ENCODE measurements around the gene ETV6.

Gene ETV6

DNA sequence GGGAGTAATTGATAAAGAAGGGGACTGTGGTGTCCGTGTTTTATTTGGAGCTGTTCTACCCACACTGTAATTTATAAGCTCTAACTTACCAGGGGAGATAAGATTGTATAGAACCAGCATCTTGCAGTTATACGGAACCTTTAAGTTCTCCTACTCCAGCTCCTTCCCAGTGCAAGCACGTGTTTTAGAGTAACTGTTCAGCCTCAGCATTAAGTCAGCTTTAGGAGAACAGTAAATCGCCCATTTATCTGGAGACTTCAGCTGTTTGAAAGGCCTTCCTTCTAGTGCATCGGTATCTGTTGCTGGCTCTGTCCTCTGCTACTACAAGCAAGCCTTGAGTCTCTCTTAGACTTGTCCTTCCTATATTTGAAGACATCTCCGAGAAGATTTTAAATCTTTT, 95.6 kb downstream of the ETV6 start:
- no peaks in the 10 kb centered on the region for H3K9me3 Mint-ChIP-seq
- H3K4me1 Mint-ChIP-seq (ENCODE audit: low read depth) = peaks cover 17% of the 10 kb centered on the region
- peaks cover 3% of the 10 kb centered on the region for H3K36me3 Mint-ChIP-seq (ENCODE audit: low read depth)
- no peak overlapping the region for H3K27ac Mint-ChIP-seq
- DNase-seq (ENCODE audit: low spot score) = no peak
- H3K4me3 Mint-ChIP-seq = no peak overlapping the region
- no peaks in the 10 kb centered on the region for H3K27me3 Mint-ChIP-seq (ENCODE audit: low read depth)

DNA sequence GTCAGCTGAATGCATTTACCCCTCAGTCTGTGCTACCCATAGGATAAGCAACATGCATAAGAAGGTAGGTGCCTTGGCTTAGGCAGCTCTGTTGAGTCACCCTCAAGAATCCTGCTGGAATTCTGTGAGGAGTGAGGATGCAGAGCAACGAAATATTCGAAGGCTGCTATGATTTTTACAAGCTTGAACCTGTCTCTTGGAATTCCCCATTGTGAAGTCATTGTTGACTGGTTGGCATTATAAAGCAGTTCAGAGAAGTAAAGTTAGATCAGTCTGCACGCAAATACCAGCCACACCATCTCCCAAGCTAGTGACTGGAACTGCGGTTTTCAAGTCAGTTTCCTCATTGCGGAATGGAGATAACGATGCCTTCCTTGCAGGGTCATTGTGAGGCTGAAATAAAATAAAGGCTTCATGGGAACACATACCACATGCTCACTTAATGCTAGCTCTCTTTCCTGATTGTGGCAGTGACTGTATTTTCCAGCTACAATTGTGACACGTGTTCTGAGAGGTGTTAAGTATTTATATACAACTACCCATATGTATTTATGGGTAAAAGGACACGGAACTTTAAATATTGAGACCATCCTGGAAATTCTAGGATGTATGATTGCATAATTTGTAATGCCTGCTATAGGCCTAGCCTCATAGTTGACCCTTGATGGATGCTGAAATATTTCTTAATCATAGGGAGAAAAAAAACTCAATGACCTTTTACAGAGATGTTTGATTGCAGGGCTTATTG, 96.7 kb downstream of the ETV6 start:
- H3K27ac Mint-ChIP-seq = no peak overlapping the region
- DNase-seq (ENCODE audit: low spot score) = no peak
- H3K4me1 Mint-ChIP-seq (ENCODE audit: low read depth) = peaks cover 17% of the 10 kb centered on the region
- H3K9me3 Mint-ChIP-seq = no peaks in the 10 kb centered on the region
- peaks cover 3% of the 10 kb centered on the region for H3K36me3 Mint-ChIP-seq (ENCODE audit: low read depth)
- no peak overlapping the region for H3K4me3 Mint-ChIP-seq
- H3K27me3 Mint-ChIP-seq (ENCODE audit: low read depth) = no peaks in the 10 kb centered on the region

DNA sequence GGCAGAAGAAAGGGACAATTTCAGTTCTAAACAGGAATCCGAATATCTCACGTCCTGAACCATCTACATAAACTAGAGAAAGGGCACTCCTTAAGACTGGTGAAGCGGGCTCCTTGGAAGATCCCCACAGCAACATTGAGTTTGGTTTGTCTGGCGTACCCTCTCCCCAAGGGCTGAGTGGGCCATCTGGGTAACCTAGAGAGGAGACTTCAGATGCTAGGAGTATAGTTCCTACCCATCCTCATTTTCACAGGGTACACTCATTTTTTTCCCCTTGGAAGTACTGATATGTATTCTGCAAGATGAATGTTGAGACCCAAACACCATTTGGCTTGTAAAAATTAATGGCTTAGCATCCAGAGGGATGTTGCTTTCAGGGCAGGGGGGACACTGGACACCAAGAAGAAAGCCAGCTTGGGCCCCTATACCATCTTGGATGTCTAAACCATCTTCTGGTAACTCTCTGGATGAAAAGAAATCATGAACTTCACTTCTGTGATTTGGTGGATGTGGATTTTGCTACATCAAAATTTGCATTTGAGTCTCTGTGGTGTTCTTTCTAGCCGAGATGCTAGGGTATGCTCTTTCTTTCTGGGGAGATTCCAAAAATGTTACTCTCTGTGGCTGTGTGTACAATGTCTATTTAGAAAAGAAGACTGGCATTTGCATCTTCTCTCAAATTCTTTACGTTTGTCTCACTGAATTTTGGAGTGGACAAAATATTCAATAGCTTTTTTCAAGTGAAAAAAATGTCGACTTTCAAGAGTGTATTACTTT, 97.7 kb downstream of the ETV6 start:
- H3K9me3 Mint-ChIP-seq = no peaks in the 10 kb centered on the region
- H3K27me3 Mint-ChIP-seq (ENCODE audit: low read depth) = no peaks in the 10 kb centered on the region
- DNase-seq (ENCODE audit: low spot score) = no peak
- H3K4me1 Mint-ChIP-seq (ENCODE audit: low read depth) = peaks cover 15% of the 10 kb centered on the region
- peaks cover 3% of the 10 kb centered on the region for H3K36me3 Mint-ChIP-seq (ENCODE audit: low read depth)
- no peak overlapping the region for H3K4me3 Mint-ChIP-seq
- no peak overlapping the region for H3K27ac Mint-ChIP-seq

DNA sequence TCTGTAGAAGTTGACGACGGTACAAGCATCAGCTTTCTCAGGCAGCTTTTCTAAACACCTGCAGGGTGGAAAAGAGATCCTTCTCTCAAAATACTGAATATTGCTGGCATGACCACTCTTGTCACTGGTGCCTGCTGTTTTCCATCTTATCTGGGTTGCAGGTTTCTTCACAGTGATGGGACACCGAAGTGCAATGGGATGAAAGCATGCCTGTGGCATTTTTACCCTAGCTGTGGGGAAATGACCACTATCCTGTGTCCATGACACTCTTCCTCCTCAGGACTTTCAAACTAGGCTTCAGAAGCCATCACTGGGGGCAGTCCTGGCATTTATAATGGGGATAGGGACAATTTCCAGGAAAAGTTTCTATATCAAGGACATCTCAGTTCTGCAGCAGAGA, 98.5 kb downstream of the ETV6 start:
- DNase-seq (ENCODE audit: low spot score) = no peak
- Mint-ChIP-seq H3K36me3 (ENCODE audit: low read depth) (peaks cover 3% of the 10 kb centered on the region), H3K27ac (no peak overlapping the region), H3K4me3 (no peak overlapping the region), H3K27me3 (ENCODE audit: low read depth) (no peaks in the 10 kb centered on the region), H3K4me1 (ENCODE audit: low read depth) (peaks cover 15% of the 10 kb centered on the region), H3K9me3 (no peaks in the 10 kb centered on the region)

DNA sequence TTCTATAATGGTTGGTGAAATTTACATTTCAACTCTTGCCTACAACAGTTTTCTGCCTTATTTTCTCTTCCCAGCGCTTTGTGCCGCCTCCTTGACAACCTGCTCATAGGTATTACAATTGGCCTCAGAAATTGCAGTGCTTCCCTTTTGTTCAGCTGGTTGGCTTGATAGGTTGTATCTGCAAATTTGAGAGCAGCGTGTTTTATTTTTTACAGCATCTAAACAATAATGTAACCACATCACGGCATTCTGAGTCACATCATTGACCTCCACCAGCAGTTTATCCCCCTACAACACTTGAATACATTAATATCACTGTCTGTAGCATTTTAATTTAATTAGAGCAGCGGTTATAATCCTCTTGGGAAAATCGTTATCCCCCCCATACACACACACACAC, 99.4 kb downstream of the ETV6 start:
- Mint-ChIP-seq H3K27ac (no peak overlapping the region), H3K9me3 (no peaks in the 10 kb centered on the region), H3K4me3 (no peak overlapping the region), H3K27me3 (ENCODE audit: low read depth) (no peaks in the 10 kb centered on the region), H3K36me3 (ENCODE audit: low read depth) (peaks cover 6% of the 10 kb centered on the region), H3K4me1 (ENCODE audit: low read depth) (peaks cover 14% of the 10 kb centered on the region)
- DNase-seq (ENCODE audit: low spot score) = no peak

DNA sequence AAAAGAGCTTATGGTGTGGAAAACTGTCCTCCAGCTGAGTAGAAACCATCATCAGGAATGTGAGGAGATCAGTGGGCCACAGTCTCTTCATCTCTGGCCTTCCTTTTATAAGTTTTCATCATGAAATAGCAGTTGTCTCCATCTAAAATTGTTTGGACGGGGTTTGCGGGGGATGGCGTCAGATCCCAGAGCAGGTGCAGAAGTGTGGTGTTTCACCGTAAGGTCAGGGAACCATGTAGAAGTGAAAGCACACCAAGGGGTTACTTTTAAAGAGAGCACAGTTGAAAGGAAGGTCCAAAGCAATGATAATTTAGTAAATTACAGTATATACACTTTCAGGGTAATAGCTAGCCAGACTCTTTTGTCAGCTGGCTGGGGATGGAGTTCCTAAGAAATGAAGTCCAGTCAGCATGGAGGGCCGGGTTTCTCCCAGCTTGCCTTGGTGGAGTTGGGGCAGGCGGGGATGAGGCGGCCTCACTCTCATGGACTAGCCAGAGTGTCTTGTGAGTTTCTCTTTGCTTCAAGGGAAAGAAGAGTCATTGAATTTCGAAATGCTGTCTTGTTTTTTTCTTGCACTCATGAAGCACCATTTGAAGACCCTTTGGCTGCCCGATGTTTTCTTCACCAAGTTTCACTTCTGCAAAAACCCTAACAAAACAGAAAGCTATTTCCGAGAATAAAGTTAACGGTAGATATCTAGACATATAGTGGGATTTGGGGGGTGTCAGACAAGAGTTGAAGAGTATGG, 100.6 kb downstream of the ETV6 start:
- Mint-ChIP-seq H3K9me3 (no peaks in the 10 kb centered on the region), H3K27ac (no peak overlapping the region), H3K27me3 (ENCODE audit: low read depth) (no peaks in the 10 kb centered on the region), H3K4me3 (no peak overlapping the region), H3K36me3 (ENCODE audit: low read depth) (peaks cover 9% of the 10 kb centered on the region), H3K4me1 (ENCODE audit: low read depth) (peaks cover 14% of the 10 kb centered on the region)
- no peak for DNase-seq (ENCODE audit: low spot score)

DNA sequence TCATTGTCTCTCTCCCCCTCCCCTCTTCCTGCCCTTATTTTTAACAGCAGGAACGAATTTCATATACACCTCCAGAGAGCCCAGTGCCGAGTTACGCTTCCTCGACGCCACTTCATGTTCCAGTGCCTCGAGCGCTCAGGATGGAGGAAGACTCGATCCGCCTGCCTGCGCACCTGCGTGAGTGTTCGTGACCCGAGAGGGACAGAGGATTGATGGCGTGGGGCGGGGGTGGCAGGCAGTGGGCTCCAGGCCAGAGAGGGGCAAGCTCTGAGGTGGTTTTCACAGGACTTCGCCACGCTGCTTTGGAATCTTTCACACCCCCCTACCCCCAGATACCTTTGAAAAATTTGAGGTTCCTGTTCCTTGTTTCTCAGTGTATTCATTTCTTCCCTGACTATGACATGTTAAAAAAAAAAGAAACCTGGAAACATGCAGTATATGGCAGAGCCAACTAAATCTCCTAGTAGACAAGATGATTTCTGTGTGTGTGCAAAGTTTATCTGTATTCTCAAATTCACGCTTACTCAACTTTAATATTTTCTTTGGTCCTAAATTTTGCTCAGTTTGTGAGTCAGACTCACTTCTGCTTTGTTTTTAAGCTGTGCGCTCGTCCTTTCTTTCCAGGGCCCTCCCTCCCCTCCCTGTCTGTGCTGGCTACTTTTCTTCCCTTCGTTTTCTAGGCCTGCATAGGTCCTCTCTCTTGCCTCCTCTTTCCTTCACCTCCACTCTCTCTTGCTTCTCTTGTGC, 103.1 kb downstream of the ETV6 start:
- DNase-seq (ENCODE audit: low spot score) = no peak
- H3K36me3 Mint-ChIP-seq (ENCODE audit: low read depth) = peaks cover 10% of the 10 kb centered on the region
- H3K27ac Mint-ChIP-seq = no peak overlapping the region
- no peak overlapping the region for H3K4me3 Mint-ChIP-seq
- H3K4me1 Mint-ChIP-seq (ENCODE audit: low read depth) = peaks cover 5% of the 10 kb centered on the region
- H3K27me3 Mint-ChIP-seq (ENCODE audit: low read depth) = no peaks in the 10 kb centered on the region
- H3K9me3 Mint-ChIP-seq = no peaks in the 10 kb centered on the region

DNA sequence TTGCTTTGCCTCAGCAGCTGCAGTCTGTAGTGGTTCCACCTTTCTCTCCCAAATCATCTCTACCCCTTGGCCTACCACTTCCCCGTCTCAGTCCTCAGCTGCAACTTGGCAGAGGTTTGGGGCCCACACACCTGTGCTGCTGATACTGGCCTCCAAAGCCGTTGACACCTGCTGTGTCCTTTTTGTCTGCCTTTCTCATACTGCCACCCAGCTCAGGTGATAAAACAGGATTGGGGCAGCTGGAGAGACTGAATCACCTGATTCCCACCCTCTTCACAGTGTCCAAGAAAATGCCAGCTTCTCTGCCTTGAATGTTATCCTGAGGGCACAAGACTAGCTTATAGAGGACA, 103.7 kb downstream of the ETV6 start:
- H3K27ac Mint-ChIP-seq = no peak overlapping the region
- DNase-seq (ENCODE audit: low spot score) = no peak
- H3K4me3 Mint-ChIP-seq = no peak overlapping the region
- H3K4me1 Mint-ChIP-seq (ENCODE audit: low read depth) = peaks cover 5% of the 10 kb centered on the region
- H3K9me3 Mint-ChIP-seq = no peaks in the 10 kb centered on the region
- H3K36me3 Mint-ChIP-seq (ENCODE audit: low read depth) = peaks cover 10% of the 10 kb centered on the region
- H3K27me3 Mint-ChIP-seq (ENCODE audit: low read depth) = no peaks in the 10 kb centered on the region

DNA sequence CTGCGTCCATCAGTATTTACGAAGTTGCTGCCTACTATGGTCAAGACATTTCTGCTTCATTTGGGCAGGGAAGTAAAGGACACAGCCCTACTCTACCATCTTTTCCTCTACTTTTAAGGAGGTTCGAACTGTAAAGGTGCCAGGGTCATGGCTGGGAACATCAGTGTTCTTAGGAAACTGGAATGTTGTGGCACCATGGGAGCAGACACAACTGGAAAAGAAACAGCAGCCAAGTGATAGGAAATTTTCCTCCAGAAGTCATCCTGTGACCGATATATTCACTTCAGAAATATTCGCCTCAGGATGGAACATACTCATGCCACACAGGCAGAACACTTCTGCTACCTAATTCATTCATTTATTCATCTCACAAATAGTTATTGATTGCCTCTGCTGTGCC, 104.4 kb downstream of the ETV6 start:
- Mint-ChIP-seq H3K9me3 (no peaks in the 10 kb centered on the region), H3K27ac (no peak overlapping the region), H3K36me3 (ENCODE audit: low read depth) (peaks cover 13% of the 10 kb centered on the region), H3K4me1 (ENCODE audit: low read depth) (peaks cover 10% of the 10 kb centered on the region), H3K27me3 (ENCODE audit: low read depth) (no peaks in the 10 kb centered on the region), H3K4me3 (no peak overlapping the region)
- no peak for DNase-seq (ENCODE audit: low spot score)

DNA sequence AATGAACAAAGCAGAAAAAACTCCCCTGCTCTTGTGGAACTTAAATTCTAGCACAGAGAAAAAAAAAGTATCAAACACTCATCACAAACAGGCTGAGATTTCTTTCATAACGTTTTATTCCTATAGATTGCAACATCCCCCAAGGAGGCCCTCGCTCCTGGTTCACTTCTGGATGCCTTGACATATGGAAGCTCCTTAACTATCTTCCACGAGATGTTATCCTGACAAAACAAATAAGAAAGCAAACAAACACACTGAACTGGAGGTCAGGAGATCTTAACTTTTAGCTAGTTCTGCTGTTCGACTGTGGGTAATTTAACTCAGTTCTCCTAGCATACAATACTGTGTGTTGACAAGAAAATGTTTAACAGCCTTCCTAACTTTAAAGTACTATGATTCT, 104.8 kb downstream of the ETV6 start:
- peaks cover 13% of the 10 kb centered on the region for H3K36me3 Mint-ChIP-seq (ENCODE audit: low read depth)
- H3K4me3 Mint-ChIP-seq = no peak overlapping the region
- H3K27me3 Mint-ChIP-seq (ENCODE audit: low read depth) = no peaks in the 10 kb centered on the region
- peaks cover 10% of the 10 kb centered on the region for H3K4me1 Mint-ChIP-seq (ENCODE audit: low read depth)
- H3K9me3 Mint-ChIP-seq = no peaks in the 10 kb centered on the region
- H3K27ac Mint-ChIP-seq = no peak overlapping the region
- no peak for DNase-seq (ENCODE audit: low spot score)

DNA sequence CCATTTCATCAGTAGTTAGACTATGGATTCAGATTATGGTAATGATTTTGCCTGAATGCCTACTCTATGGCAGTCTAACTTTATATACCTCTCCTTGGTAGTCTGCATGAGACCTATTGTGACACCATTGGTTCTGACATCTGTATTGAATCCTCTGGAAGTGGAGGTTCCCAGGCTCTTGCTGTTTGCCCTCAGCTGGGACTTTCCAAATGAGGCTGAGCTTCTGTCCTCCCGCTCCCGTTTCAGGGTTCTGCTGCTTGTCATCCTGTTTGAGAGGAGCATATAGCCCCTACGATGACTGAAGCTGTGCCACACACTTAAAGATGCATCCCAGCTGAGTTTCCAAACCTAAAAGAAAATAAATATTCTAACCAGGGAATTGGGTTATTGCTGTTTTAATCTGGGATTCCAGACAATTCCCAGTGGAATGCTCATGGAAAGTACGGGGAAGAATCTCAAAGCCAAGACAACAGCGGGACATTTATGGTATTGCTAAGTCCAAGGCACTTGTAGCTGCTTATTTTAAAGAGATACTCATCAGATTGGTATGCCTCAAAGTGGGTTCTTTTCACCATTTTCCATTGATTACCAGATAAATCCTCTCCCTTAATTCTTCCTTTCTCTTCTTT, 105.9 kb downstream of the ETV6 start:
- Mint-ChIP-seq H3K36me3 (ENCODE audit: low read depth) (peaks cover 15% of the 10 kb centered on the region), H3K4me1 (ENCODE audit: low read depth) (peaks cover 5% of the 10 kb centered on the region), H3K4me3 (no peak overlapping the region), H3K27me3 (ENCODE audit: low read depth) (no peaks in the 10 kb centered on the region), H3K27ac (no peak overlapping the region), H3K9me3 (no peaks in the 10 kb centered on the region)
- no peak for DNase-seq (ENCODE audit: low spot score)

DNA sequence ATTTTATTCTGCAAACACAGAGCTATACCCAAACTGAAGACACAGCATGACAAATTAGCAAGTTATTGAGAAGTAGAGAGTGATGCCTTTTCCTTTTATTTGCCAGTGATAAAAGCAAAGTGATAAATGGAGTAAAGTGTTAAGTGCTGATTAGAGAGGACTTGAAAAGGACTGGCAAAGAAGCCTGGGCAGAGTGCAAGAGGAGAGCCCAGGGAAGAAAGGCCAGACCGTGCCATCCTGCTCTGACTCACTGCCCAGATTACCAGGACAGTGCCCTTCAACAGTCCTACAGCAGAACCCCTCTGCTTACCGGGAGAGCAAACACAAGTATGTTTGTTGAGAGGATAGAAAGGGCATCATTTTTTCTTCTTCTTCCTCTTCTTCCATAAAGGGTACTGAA, 106.5 kb downstream of the ETV6 start:
- Mint-ChIP-seq H3K27ac (no peak overlapping the region), H3K36me3 (ENCODE audit: low read depth) (peaks cover 15% of the 10 kb centered on the region), H3K27me3 (ENCODE audit: low read depth) (no peaks in the 10 kb centered on the region), H3K4me3 (no peak overlapping the region), H3K4me1 (ENCODE audit: low read depth) (peaks cover 5% of the 10 kb centered on the region), H3K9me3 (no peaks in the 10 kb centered on the region)
- no peak for DNase-seq (ENCODE audit: low spot score)

DNA sequence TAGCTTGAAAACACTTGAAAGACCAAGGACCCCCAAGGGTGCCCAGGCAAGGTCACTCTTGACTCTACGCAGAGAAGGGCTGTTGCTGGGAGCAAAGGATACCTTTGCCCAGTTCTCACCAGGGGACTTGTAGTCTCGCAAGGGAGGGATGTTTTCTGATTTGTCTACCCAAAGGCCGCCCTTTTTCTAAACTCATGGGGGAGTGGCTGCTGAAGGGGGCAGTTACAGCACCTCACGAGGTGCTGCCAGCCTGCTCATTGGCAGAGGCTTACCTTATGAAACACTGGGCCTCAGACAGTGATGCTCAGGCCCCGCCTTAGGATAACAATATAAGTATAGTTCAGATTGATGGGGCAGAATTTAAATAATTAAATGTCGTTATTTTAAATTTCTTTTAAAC, 107.0 kb downstream of the ETV6 start:
- Mint-ChIP-seq H3K4me3 (no peak overlapping the region), H3K9me3 (no peaks in the 10 kb centered on the region), H3K4me1 (ENCODE audit: low read depth) (peaks cover 5% of the 10 kb centered on the region), H3K36me3 (ENCODE audit: low read depth) (peaks cover 15% of the 10 kb centered on the region), H3K27ac (no peak overlapping the region), H3K27me3 (ENCODE audit: low read depth) (no peaks in the 10 kb centered on the region)
- DNase-seq (ENCODE audit: low spot score) = no peak

All from T-helper 2 cell treated with Interferon-gamma antibody and Interleukin-4, amounts not matched to agents 5 μg/mL and 100 μg/mL, for 36 hours (primary cell).